HCT116 (cell line): ENCODE measurements around the gene UCK1. TPM values are rescaled to one million over a fixed set of nuclear protein-coding genes. Genes with fewer than 3 reads are reported as not detected.

Source experiments
- ATAC-seq: fragments of 200-7000 bp; cut with Tn5 transposase; 2 replicates; pipeline ENCODE4 v1.9.1; 2020; ENCODE audit warnings: mild to moderate bottlenecking, moderate library complexity
- BruUV-seq: library from RNA; stranded (reverse); fragments of 400-500 nt; replicated peaks from 2 replicates; lab custom pipeline; 2021; lab: Mats Ljungman, UMichigan
- CTCF ChIA-PET: fragments of 300-600 bp; sonication (Branson Sonifier 250); formaldehyde crosslinking; loops from one replicate; lab custom pipeline; 2021; ENCODE audit warnings: antibody characterized with exemption; lab: Charles Lee
- POLR2A ChIA-PET: fragments of 300-600, 350-600 bp; sonication (Branson Sonifier 250); formaldehyde crosslinking; loops from one replicate; lab custom pipeline; 2021; ENCODE audit warnings: antibody characterized with exemption; lab: Charles Lee
- RAD21 ChIA-PET, 2 experiments: fragments of 300-600 bp; sonication (Branson Sonifier 250); formaldehyde crosslinking; loops; one replicate each; lab custom pipeline; 2023; ENCODE audit warnings: low total read pairs in 2 of 2; ENCODE audit not compliant: uncharacterized antibody in 2 of 2, unreplicated experiment in 2 of 2, low non-redundant PET in 1 of 2; lab: Charles Lee
- DNase-seq: peaks from one replicate; pipeline ENCODE4 v3.0.0-alpha.2; 2010; ENCODE audit warnings: low read depth, low spot score
- H2AFZ ChIP-seq: fragments of 200-600 bp; shearing (Covaris generic), sonication (generic); 2 replicates; pipeline ENCODE4 v1.6.1; 2017; ENCODE audit warnings: low read depth, mixed run types, mixed read lengths, antibody characterized with exemption, low read length; ENCODE audit not compliant: poor library complexity, severe bottlenecking
- H3K27ac ChIP-seq: 2 replicates; pipeline ENCODE4 v1.5.1; 2012; ENCODE audit warnings: low read depth, low read length
- H3K27me3 ChIP-seq: fragments of 200-600 bp; sonication (generic); 2 replicates; pipeline ENCODE4 v1.6.1; 2016; ENCODE audit warnings: mixed run types, low read length, mixed read lengths; ENCODE audit not compliant: insufficient read depth
- H3K36me3 ChIP-seq, 2 experiments: fragments of 200-500 bp in 1 of 2; fragments of 200-600 bp in 1 of 2; sonication (Bioruptor generic) in 1 of 2; sonication (generic) in 1 of 2; 2 replicates each; pipeline versions ENCODE4 v1.5.1 to v1.6.1; 2014 to 2016; ENCODE audit warnings: low read length in 2 of 2, inconsistent platforms in 1 of 2, mixed read lengths in 1 of 2, mixed run types in 1 of 2; ENCODE audit not compliant: insufficient read depth in 2 of 2, control insufficient read depth in 1 of 2
- H3K4me1 ChIP-seq, 2 experiments: fragments of 200-600 bp in 1 of 2; sonication (generic) in 1 of 2; 2 replicates each; pipeline versions ENCODE4 v1.5.1 to v1.6.1; 2012 to 2017; ENCODE audit warnings: low read length in 2 of 2, inconsistent platforms in 1 of 2, mild to moderate bottlenecking in 1 of 2, mixed read lengths in 1 of 2, mixed run types in 1 of 2, moderate library complexity in 1 of 2; ENCODE audit not compliant: insufficient read depth in 2 of 2, control insufficient read depth in 1 of 2
- H3K4me2 ChIP-seq: fragments of 200-600 bp; sonication (generic); 2 replicates; pipeline ENCODE4 v1.6.1; 2017; ENCODE audit warnings: mixed run types, low read length, mixed read lengths
- H3K4me3 ChIP-seq, 2 experiments: fragments of 200-600 bp in 1 of 2; sonication (generic) in 1 of 2; replicated peaks in 1 of 2; 2 replicates each; pipeline ENCODE4 v1.5.1; 2011 to 2016; ENCODE audit warnings: low read length in 2 of 2, control low read depth in 1 of 2, low read depth in 1 of 2, mild to moderate bottlenecking in 1 of 2, mixed read lengths in 1 of 2, mixed run types in 1 of 2
- H3K79me2 ChIP-seq: fragments of 200-600 bp; sonication (generic); 2 replicates; pipeline ENCODE4 v1.6.1; 2017; ENCODE audit warnings: mild to moderate bottlenecking, mixed run types, low read length, moderate library complexity, mixed read lengths; ENCODE audit not compliant: insufficient read depth
- H3K9ac ChIP-seq: fragments of 200-600 bp; sonication (generic); 2 replicates; pipeline ENCODE4 v1.6.1; 2016; ENCODE audit warnings: low read length, mixed read lengths
- H3K9me2 ChIP-seq: fragments of 200-600 bp; sonication (generic), shearing (Covaris generic); 2 replicates; pipeline ENCODE4 v1.6.1; 2017; ENCODE audit warnings: mixed run types, mild to moderate bottlenecking, moderate library complexity; ENCODE audit not compliant: insufficient read depth
- H3K9me3 ChIP-seq, 2 experiments: fragments of 200-500 bp in 1 of 2; fragments of 200-600 bp in 1 of 2; sonication (Bioruptor generic) in 1 of 2; sonication (generic) in 1 of 2; 2 replicates each; pipeline ENCODE4 v1.6.1; 2014 to 2017; ENCODE audit warnings: low read length in 2 of 2, mixed read lengths in 2 of 2, inconsistent platforms in 1 of 2, low read depth in 1 of 2, mild to moderate bottlenecking in 1 of 2, mixed run types in 1 of 2, moderate library complexity in 1 of 2; ENCODE audit not compliant: control insufficient read depth in 1 of 2, insufficient read depth in 1 of 2
- H4K20me1 ChIP-seq: fragments of 200-600 bp; sonication (generic), shearing (Covaris generic); 2 replicates; pipeline ENCODE4 v1.6.1; 2017; ENCODE audit warnings: mixed run types, mild to moderate bottlenecking, moderate library complexity; ENCODE audit not compliant: insufficient read depth
- ATF3 ChIP-seq: IDR thresholded peaks from 2 replicates; pipeline ENCODE4 v1.6.1; 2012
- CTCF ChIP-seq, 3 experiments: fragments of 200-600 bp in 1 of 3; sonication (generic) in 1 of 3; IDR thresholded peaks in 2 of 3; conservative IDR thresholded peaks in 1 of 3; 2 replicates each; pipeline ENCODE4 v1.5.1; 2012 to 2017; ENCODE audit warnings: low read depth in 2 of 3, low read length in 2 of 3, antibody characterized with exemption in 1 of 3, borderline replicate concordance in 1 of 3, control low read depth in 1 of 3, mild to moderate bottlenecking in 1 of 3, mixed read lengths in 1 of 3, mixed run types in 1 of 3, moderate library complexity in 1 of 3; ENCODE audit not compliant: insufficient read depth in 1 of 3
- EGR1 ChIP-seq: IDR thresholded peaks from 2 replicates; pipeline ENCODE4 v1.6.1; 2012; ENCODE audit warnings: low read depth
- ELF1 ChIP-seq: IDR thresholded peaks from 2 replicates; pipeline ENCODE4 v1.6.1; 2012; ENCODE audit warnings: low read depth, borderline replicate concordance
- EZH2phosphoT487 ChIP-seq: fragments of 200-600 bp; IDR thresholded peaks from 2 replicates; pipeline ENCODE4 v1.6.1; 2018; ENCODE audit warnings: antibody characterized with exemption, borderline replicate concordance
- FOSL1 ChIP-seq: IDR thresholded peaks from 2 replicates; pipeline ENCODE4 v1.6.1; 2012; ENCODE audit warnings: low read depth
- JUND ChIP-seq: IDR thresholded peaks from 2 replicates; pipeline ENCODE4 v1.6.1; 2012
- MAX ChIP-seq: IDR thresholded peaks from 2 replicates; pipeline ENCODE4 v1.6.1; 2012
- POLR2A ChIP-seq: IDR thresholded peaks from 2 replicates; pipeline ENCODE4 v1.7.0; 2011; ENCODE audit warnings: borderline replicate concordance; ENCODE audit not compliant: insufficient read depth, insufficient read length; ENCODE audit errors: extremely low read depth
- RAD21 ChIP-seq: IDR thresholded peaks from 2 replicates; pipeline ENCODE4 v1.6.1; 2012; ENCODE audit warnings: low read depth, mild to moderate bottlenecking
- REST ChIP-seq: IDR thresholded peaks from 2 replicates; pipeline ENCODE4 v1.6.1; 2012; ENCODE audit warnings: low read depth
- SIN3A ChIP-seq: IDR thresholded peaks from 2 replicates; pipeline ENCODE4 v1.6.1; 2012; ENCODE audit warnings: low read depth
- SP1 ChIP-seq: IDR thresholded peaks from 2 replicates; pipeline ENCODE4 v1.6.1; 2012; ENCODE audit warnings: low read depth
- TCF7L2 ChIP-seq: IDR thresholded peaks from 2 replicates; pipeline ENCODE4 v1.7.0; 2011; ENCODE audit warnings: borderline replicate concordance, inconsistent platforms; ENCODE audit not compliant: insufficient read depth, insufficient read length; ENCODE audit errors: extremely low read depth
- YY1 ChIP-seq: IDR thresholded peaks from 2 replicates; pipeline ENCODE4 v1.6.1; 2011; ENCODE audit warnings: low read length, low read depth, moderate library complexity, mild to moderate bottlenecking; ENCODE audit not compliant: insufficient replicate concordance; ENCODE audit errors: extremely low read depth
- ZBTB33 ChIP-seq: IDR thresholded peaks from 2 replicates; pipeline ENCODE4 v1.6.1; 2011; ENCODE audit warnings: mild to moderate bottlenecking, low read length, moderate library complexity; ENCODE audit not compliant: insufficient replicate concordance; ENCODE audit errors: extremely low read depth
- ZNF274 ChIP-seq: fragments of 200-500 bp; sonication (Bioruptor generic); IDR thresholded peaks from 2 replicates; pipeline ENCODE4 v1.6.1; 2014; ENCODE audit warnings: mild to moderate bottlenecking, low read depth, low read length, inconsistent platforms
- intact Hi-C: fragments of 100-400 bp; cut with micrococcal nuclease; formaldehyde crosslinking; loops from 2 replicates; pipeline ENCODE4 v1.10.0; 2022
- total RNA-seq: library from RNA; stranded (reverse); gene quantifications from one replicate; pipeline ENCODE4 v1.2.1, GENCODE V29; 2021; ENCODE audit not compliant: unreplicated experiment

UCK1 gene
- total RNA-seq, 1 experiment from 2014 or later, result 17.5 TPM

GRCh38 chr9:131534721-131535237 is 3.7 kb upstream of the UCK1 start:
- RAD21 ChIA-PET, result no interaction called here
- POLR2A ChIA-PET, result no interaction called here
- peaks cover 0 to 12% of the 10 kb centered on the region in 2 experiments; a peak in 1 of 4 replicates for H3K4me1 ChIP-seq
- TF ChIP-seq POLR2A (no peak), MAX (no peak), JUND (no peak), CTCF (IDR thresholded peaks at IDR 0.05 in 2 of 3, conservative IDR thresholded peaks at IDR 0.05 in 1 of 3; ENCODE audit: borderline replicate concordance in 1 of 3, insufficient read depth in 1 of 3, low read depth in 2 of 3, low read length in 2 of 3) (no peak), ELF1 (no peak), RAD21 (no peak), ZBTB33 (no peak), SP1 (no peak), SIN3A (no peak), EZH2phosphoT487 (no peak), ZNF274 (no peak), EGR1 (no peak), YY1 (no peak), REST (no peak), ATF3 (no peak), FOSL1 (no peak), TCF7L2 (no peak)
- H3K27ac ChIP-seq, result no peak overlapping the region
- DNase-seq (no peak), ATAC-seq (no peak)
- H3K27me3 ChIP-seq, result no peaks in the 10 kb centered on the region
- no peaks in the 10 kb centered on the region for H4K20me1 ChIP-seq
- no peak overlapping the region for H2AFZ ChIP-seq
- H3K4me3 ChIP-seq, result no peak overlapping the region
- no peak overlapping the region for H3K4me2 ChIP-seq
- intact Hi-C loops, result no loop called here
- peaks cover 8% of the 10 kb centered on the region; the same call in 1 of the 2 replicates for H3K79me2 ChIP-seq
- CTCF ChIA-PET, result no interaction called here
- no peak overlapping the region for H3K9ac ChIP-seq
- H3K9me3 ChIP-seq, result no peaks in the 10 kb centered on the region
- BruUV-seq, result no TSS peak
- H3K36me3 ChIP-seq, result no peaks in the 10 kb centered on the region
- H3K9me2 ChIP-seq, result no peaks in the 10 kb centered on the region
